GM21367 (cell line): ENCODE results near the gene SLC22A31.

ENCODE experiments used
- ATAC-seq: cut with Tn5 transposase; IDR thresholded peaks from one replicate; pipeline ENCODE4 v1.9.1; 2021; ENCODE audit not compliant: unreplicated experiment

SLC22A31 gene

GRCh38 chr16:89152831-89153700, 47.3 kb downstream of the SLC22A31 start:
- no peak for ATAC-seq

- no peak for ATAC-seq
Observed at GRCh38 chr16:89150981-89151380, 49.4 kb downstream of the SLC22A31 start.

- ATAC-seq = no peak
Observed at GRCh38 chr16:89150090-89150835, 50.1 kb downstream of the SLC22A31 start.

GRCh38 chr16:89149386-89149785, 51.0 kb downstream of the SLC22A31 start:
- ATAC-seq = no peak

- no peak for ATAC-seq
Observed at GRCh38 chr16:89147085-89147817, 53.1 kb downstream of the SLC22A31 start.

GRCh38 chr16:89146211-89147005, 53.9 kb downstream of the SLC22A31 start:
- ATAC-seq = no peak
